ENCODE data around the gene TUBAL3. TPM values are rescaled to one million over a fixed set of nuclear protein-coding genes. Genes with fewer than 3 reads are reported as not detected.

TUBAL3 gene
- total and polyA plus RNA-seq, 9 of the 15 experiments (the other 6 are each of a cell fraction or from before 2014, with no cell fraction given), result 5.5 to 10.1 (median 6.9) TPM

GRCh38 chr10:5404208-5405041 is at the start of gene TUBAL3 (continued):
- TF ChIP-seq CREB5 (CRISPR knock-in tag; IDR thresholded peaks at IDR 0.05) (no peak), ZNF589 (CRISPR knock-in tag; IDR thresholded peaks at IDR 0.05; ENCODE audit: low read depth) (no peak), BCLAF1 (IDR thresholded peaks at IDR 0.05; ENCODE audit: borderline replicate concordance in 1 of 2, control insufficient read depth in 1 of 2, low read depth in 2 of 2, low read length in 1 of 2) (no peak), TAF9B (IDR thresholded peaks at IDR 0.05; ENCODE audit: partially characterized antibody) (peak; percentile 68), ZBTB12 (CRISPR knock-in tag; IDR thresholded peaks at IDR 0.05) (no peak), SOX6 (IDR thresholded peaks at IDR 0.05) (peak; percentile 68), ZNF639 (CRISPR knock-in tag; conservative IDR thresholded peaks at IDR 0.05 in 1 of 2, IDR thresholded peaks at IDR 0.05 in 1 of 2) (no peak), ASH1L (IDR thresholded peaks at IDR 0.05; ENCODE audit: borderline replicate concordance, low read depth, partially characterized antibody) (no peak), BCL6 (CRISPR knock-in tag; IDR thresholded peaks at IDR 0.05) (no peak), ZFPM2 (CRISPR knock-in tag; IDR thresholded peaks at IDR 0.05) (no peak), ZBTB2 (IDR thresholded peaks at IDR 0.05) (no peak; the same call in 1 of the 2 replicates)

Measured in K562 (cell line).